ENCODE data around the gene TSPOAP1.

TSPOAP1 gene

DNA sequence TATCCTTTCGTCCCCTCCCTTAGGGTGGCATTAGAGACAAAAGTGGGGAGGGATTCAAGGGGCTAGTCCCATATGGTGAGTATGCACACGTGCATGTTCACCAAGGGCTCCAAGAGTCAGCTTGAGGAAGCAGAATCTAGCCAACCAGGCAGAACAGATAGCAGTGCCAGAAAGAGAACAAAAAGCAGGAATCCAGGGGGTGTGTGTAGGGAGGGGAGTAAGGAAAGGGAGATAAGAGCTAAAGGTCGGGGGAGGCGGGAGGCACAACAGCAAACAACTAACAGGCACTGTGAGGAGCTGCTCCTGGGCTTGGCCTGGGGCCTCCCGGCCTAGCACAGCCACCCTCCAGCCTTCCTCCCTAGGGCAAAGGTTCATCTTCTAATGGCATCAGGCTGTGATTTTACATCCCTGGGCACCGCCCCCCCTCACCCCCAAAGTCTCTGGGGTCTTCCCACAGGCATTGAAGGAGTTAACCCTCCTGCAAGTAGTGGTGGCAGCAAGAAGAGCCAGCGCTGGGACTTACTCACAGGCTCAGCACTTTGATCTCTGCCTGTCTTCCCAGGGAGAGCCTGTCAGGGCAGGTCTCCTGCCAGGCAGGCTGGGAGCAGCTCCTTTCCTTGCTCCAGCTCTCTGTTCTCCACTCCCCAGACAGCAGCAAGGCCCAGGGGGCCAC, 35.8 kb upstream of the TSPOAP1 start:
- no peak overlapping the region for H3K4me3 ChIP-seq (ENCODE audit: low read depth, low read length)
- no peak for DNase-seq (ENCODE audit: low read depth)

DNA sequence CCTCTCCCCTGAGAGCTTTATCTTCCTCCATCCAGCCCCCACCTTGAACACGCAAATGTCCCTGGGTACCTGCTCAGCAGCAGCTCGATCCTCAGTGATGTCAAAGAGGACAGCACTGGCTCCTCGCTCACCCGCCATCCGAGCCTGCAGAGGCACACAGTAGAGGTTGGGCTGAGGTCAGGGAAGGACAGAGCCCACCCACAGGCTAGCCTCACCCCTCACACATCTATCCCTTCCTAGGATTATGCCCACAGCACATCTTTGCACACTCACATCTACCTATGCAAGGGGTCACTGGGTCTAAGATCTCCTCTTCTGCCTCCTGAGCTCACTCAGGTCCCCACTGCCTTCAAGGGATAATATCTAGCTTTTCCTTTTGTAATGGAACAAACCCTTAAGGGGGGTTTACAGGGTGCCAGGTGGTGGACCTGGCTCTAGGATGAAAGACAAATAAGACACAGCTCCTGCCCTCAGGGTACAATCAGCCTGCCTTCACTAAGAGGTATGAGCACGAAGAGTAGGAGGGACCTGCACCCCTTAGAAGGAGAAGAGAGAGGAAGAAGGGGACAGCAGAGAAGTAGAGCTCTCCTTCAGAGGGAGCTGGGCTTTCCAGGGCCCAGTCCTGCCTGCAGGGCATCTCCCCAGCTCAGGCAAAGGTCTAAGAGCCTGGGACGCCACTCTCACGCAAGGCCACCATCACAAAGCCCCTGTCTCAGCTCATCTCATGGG, 35.0 kb upstream of the TSPOAP1 start:
- DNase-seq (ENCODE audit: low read depth), result no peak
- H3K4me3 ChIP-seq (ENCODE audit: low read depth, low read length), result no peak overlapping the region

DNA sequence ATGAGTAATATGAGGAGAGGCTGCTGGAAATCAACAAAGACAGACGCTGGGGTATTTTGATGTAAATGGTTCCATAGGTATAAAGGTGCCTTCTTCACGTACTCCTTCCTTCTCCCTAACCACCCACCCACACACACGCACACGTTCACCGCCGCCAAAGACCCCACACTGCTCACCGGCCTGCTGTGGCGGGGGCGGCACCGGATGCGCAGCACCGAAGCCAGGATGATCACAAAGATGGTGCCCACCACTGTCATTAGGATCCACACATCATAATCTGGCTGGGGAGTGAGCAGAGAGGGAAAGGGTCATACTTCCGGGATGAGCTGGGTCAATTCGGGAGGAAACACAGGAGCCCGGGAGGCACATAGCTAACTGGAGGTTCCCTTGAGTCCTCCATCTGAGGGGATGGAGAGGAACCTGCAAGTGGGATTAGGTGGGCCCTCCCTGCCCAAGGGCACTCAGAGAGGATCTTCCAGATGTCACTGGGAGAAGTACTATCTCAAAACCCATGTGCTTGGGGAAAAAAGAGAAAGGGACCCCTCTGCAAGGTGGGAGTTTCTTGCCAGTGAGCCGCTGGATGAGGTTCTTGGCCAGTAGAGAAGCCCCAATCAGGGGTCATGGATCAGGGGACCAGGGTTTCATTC, 33.9 kb upstream of the TSPOAP1 start:
- DNase-seq (ENCODE audit: low read depth), result no peak
- no peak overlapping the region for H3K4me3 ChIP-seq (ENCODE audit: low read depth, low read length)

DNA sequence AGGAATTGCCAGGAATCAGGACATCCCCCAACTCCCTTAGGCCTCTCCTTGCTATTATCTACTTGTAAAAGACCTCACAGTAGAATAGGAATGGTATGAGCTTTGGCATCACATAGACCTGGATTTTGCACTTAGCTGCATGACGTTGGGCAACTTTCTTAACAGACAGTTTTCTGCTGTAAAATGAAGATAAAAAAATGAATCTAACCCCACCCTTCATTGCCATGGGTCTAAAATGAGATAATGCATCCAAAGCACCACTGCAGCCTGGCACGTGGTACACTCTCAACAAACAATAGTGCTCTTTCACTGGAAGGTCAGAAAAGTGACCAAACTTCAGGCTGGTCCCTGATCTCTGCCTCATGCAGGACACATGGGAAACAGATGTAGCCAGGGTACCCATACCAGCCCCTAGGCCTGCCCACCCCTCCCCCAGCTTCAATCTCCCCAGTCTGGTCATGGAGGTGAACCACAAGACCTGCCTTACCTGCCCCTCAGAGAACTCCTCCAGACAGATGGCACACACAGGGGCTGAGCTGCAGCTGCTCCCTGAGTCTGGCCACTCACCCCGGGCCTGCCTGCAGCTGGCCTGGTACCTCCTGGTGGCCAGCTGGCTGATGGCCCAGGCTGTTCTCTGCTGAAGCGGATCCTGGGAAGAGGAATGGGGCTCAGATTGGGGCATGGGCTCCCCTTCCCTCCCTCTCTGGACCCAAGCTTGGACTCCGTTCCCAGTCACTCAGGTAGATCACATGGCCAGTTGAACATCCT, 31.9 kb upstream of the TSPOAP1 start:
- DNase-seq (ENCODE audit: low read depth), result no peak
- no peak overlapping the region for H3K4me3 ChIP-seq (ENCODE audit: low read depth, low read length)

DNA sequence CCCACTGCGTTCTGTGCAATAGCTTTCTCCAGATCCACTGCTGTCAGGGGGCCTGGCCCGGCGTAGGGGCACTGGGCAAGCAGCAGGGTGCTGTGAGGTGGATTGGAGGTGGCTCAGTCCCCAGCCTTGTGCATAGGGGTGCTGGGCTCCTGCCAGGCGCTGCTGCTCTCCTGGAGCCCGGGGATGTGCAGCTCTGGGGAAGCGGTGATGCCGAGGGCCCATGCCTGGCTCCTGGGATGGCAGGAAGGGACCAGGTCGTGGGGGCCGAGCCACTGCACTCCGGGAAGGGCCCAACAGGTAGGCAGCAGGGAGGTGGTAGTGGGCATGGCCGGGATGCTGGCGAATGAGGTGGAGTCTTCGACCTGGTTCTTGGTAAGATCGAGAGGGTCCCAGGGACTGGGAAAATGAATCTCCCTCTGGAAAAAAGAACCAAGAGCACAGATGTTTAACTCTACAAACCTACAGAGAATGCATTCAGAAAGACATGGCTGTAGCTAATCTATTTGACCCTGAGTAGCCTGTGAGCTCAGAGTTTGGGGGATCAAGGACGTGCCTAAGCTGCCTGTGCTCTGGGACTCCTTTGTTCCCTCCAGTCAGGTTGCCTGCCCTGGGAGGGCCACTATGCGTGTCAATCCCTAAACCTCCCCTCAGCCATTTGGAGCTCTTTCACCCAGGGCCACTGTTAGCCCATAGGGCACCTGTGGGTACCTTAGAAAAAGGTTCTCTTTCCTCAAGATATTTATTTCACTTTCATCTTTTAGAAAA, 30.0 kb upstream of the TSPOAP1 start:
- H3K4me3 ChIP-seq (ENCODE audit: low read depth, low read length), result no peak overlapping the region
- no peak for DNase-seq (ENCODE audit: low read depth)

DNA sequence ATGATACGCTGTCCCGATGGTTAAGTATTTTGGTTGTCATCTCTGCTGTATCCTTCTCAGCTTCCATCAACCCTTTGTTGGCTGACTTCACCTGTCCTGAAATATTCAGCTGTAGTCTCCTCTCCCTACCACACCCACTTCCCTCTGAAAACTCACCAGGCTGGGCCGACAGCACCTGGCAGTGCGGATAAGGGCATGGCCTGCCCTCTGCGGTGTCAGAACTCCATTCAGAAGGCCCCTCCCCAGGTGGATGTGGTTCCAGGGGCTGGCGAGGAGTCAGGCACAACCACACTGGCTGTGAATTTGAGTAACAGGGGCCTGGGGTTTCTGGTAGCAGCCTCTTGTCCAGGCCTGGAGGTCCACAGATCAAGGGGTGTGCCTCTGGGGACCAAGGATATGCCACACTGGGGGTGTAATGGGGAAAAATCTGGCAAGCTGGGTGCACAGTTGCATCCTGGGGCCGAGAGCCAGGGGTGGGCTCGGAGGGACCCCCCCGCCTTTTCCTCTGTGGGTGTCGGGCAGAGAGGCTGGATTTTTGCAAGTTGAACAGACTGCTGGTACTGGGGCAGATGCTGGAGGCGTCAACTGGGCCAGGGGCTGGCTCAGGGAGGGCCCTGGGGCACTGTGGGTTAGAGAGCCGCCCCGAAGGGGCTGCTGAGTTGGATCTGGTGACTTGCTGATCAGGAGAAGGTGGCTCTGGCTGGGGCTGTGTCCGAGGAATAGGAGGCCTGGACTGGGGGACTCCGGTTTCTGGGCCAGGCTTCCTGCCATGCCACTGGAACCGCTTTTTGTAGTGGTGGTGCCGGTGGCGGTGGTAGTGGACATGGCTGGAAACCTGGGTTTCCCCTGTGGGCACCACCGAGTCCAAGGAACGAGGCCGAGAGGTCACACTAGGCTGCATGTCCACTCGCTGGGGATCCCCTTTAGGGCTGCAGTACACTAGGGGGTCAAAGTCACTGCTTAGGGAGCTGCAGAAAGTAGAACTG, 29.0 kb upstream of the TSPOAP1 start:
- DNase-seq (ENCODE audit: low read depth), result no peak
- H3K4me3 ChIP-seq (ENCODE audit: low read depth, low read length), result no peak overlapping the region

DNA sequence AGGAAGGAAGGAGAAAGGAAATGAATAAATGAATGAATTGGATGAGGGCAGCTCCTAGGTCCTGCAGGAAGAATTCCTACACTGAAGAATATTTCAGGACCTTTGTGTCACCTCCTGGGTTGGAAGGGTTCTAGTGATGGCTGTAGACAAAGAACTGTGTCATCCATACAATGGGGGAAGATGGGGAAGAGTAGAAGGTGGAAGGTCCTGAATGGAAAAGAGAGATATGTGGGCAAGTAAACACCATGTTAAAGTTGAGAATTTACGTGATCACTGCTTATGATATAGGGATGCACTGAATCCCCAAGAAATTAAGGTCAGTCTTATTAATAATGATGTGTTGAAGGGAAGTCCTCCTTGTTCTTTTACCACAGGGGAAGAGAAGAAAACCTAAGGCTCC, 27.6 kb upstream of the TSPOAP1 start:
- no peak overlapping the region for H3K4me3 ChIP-seq (ENCODE audit: low read depth, low read length)
- no peak for DNase-seq (ENCODE audit: low read depth)

DNA sequence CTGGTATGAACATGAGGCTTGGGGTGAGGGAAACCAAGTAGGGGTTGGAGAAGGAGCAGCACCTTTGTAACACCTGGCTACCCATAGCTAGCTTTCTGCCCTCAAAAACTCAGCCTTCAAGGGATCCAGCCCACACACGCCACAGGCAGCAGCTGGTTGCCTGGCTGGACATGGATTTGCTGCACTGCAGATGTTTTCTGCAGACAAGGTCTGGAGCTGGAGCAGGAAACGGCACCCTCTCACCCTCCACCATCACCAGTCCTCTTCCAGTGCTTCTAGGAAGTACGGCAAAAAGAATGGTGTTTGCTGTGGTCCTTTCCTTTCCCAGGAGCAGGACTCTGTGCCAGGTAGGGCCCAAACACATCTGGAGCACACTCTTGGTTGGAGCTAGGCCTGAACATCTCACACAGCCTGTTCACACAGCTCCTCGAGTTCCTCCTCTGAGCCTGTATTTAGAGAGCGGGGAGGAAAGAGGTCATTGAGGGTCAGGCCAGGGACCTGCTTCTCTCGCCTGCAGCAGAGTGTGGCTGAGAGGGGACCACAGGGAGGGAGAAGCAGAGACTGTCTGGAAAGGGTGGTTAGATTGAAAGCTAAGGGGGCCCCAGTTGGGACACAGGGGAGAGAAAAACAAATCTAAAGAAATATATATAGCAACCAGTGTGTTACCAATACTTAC, 26.1 kb upstream of the TSPOAP1 start:
- no peak overlapping the region for H3K4me3 ChIP-seq (ENCODE audit: low read depth, low read length)
- no peak for DNase-seq (ENCODE audit: low read depth)

DNA sequence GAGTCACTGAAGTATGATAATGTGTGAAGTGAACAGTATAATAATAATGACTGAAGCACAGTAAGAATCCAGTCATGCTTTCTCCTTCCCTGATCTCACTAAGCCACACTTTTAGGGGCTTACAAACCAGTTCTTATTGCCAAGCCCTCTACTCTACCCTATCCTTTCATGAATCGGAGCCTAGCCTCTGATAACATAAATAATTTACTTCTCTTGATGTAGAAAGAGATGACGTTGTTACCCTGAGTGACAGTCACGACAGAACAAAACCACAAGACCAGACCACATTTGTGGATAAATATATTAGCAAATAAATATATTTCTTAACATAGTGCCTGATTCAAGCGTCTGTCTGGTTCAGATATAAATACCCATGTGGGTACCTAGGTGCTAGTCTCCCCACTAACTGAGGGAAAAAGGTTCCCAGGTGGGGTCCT, 24.8 kb upstream of the TSPOAP1 start:
- no peak overlapping the region for H3K4me3 ChIP-seq (ENCODE audit: low read depth, low read length)
- no peak for DNase-seq (ENCODE audit: low read depth)

DNA sequence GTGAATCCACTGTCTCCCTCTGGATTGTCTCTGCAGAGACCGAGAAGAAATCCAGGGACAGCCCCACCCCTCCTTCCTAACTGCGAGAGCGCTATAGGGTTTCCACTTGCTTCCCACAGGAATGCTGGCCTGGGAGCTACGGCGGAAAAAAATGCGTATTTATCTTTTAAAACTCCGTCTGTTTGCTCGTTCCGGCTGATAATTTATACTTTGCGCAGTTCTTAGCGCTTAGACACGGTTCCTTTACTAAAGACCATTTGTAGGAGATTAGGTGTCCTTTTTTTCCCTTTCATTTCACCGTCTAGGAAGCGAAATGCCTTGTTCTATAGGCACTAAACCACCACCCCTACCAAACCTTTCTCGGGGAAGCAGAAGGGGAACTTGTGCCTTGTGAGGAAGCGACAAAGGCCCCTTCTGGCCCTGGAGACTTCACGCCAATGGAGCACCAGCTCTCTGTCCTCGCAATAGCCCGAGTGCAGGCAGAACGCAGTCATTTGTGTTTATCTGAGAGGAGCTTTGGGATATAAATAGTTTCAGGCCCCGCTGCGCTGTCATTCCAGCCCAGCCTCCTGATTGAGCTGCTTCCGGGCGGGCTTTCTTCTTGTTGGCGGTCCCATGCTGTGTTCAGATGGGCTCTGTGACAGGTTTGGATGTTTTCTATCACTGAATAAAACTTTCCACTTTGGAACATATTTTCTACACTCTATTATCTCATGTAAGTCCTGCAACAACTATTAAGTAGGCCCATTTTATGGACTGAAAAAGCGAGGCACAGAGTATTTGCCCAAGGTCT, 24.2 kb upstream of the TSPOAP1 start:
- DNase-seq (ENCODE audit: low read depth), result no peak
- H3K4me3 ChIP-seq (ENCODE audit: low read depth, low read length), result peak overlapping the region; percentile 100

DNA sequence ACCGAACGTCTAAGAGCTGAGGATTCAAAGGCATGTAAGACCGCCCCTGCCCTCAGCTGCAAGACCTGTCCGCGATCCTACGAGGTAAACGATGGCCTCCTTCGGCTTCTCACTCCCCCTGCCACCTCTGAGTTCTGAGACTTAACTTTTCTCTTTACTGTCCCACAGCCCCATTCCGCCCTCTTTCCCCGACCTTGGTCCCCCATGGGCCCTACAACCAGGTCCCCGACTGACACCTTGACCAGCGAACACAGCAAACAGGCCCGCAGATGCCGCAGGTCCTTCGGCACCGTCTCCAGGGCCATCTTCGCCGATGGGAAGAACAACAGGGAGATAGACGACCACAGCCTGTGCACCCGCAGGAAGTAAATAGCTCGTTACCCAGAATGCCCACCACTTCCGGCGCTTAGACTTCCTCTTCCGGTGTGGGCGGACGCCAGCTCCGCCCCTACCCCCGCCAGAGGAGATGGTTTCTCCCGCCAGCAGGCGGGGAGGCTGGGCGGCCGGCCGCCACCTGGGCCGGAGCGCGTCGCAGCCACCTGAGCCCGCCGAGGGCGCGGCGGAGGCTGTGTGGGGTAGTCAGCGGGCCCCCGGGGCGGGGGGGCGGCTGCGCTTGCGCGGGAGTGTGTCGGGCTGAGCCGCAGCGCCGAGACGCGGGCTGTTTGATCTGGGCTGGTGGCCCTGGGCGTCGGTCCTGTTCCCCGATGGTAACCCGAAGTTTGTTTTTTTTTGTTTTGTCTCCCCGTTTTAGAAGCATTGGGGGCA, 23.4 kb upstream of the TSPOAP1 start, which contains the start of gene SUPT4H1:
Gene SUPT4H1 (minus strand): TSS at position 371 of the 765 bp plus-strand sequence. CDS start 66 bp downstream, at position 305.
- peak; percentile 77 for DNase-seq (ENCODE audit: low read depth)
- peak within 1 kb of the TSS; percentile 100 for H3K4me3 ChIP-seq (ENCODE audit: low read depth, low read length)

DNA sequence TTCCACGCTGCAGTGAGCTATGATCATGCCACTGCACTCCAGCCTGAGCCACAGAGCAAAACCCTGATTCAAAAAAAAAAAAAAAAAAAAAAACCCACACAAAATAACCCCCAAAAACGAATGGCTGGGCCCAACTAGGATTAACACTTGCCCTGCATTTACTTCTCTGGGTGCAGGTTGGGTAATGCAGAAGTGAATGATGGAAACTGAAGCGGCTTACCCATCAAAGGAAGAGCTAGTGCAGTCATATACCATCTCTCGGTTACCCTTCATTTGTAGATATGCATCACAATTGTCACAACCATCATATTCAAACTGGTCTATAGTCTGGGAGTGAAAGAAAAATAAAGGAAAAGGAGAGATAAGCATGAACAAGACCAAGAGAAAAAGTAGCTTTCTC, 22.6 kb upstream of the TSPOAP1 start:
- peak overlapping the region; percentile 100 for H3K4me3 ChIP-seq (ENCODE audit: low read depth, low read length)
- DNase-seq (ENCODE audit: low read depth), result no peak

DNA sequence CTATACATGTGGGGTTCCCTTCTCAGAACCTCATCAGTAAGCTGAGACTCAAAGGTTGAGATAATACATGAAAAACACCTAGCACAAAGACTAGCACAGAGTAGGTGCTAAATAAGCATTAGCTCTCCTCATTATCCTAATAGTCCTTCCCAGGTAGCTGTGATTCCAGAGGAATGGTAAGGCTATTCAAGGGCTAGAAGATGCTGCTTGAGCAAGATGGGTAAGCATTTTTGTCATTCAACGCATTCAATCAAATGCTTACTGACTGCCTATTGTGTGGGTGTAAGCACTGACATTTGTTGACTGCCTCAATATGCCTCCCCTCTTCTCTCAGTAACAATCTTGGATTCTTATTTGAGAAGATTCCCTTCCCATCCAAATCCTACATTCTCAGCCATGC, 19.4 kb upstream of the TSPOAP1 start:
- no peak for DNase-seq (ENCODE audit: low read depth)
- no peak overlapping the region for H3K4me3 ChIP-seq (ENCODE audit: low read depth, low read length)

DNA sequence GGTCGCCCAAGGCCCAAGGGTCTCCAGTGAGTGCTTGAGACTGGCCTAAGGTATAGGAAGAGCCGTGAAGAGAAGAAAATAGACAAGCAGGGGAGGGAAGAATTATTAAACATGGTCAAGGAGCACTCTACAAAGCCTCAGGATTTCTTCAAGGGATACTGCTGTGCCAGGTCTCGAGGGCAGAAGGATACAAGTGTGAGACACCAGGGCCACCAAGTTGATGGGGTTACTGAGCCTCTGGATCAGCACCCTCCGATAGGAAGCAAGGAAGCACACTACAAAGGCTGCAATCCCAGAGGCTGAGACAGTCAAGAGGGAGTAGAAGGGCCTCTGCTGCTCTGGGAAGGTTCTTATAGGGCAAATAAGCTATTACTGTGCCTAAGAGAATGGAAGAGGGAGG, 16.9 kb upstream of the TSPOAP1 start:
- DNase-seq (ENCODE audit: low read depth), result no peak
- no peak overlapping the region for H3K4me3 ChIP-seq (ENCODE audit: low read depth, low read length)

DNA sequence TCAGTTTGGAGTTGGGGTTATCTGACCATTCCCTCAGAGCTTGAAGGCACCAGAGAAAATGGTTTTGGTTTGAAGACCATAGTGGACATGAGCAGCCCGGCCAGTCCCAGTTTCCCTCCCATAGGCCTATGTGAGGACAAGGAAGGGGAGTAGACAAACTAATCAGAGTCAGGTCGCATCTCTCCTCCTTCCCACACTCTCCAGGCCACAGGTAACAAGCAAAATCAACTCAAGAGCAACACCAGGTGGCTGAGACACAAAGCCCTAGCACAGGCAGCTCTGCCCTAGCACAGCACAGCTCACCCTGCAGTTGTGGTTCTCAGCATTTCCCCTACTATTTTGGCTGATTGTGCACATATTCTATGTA, 16.2 kb upstream of the TSPOAP1 start:
- no peak for DNase-seq (ENCODE audit: low read depth)
- H3K4me3 ChIP-seq (ENCODE audit: low read depth, low read length), result no peak overlapping the region

Measured in skeletal muscle cell (primary cell).